Amniotic epithelial cell (primary cell): ENCODE data around the gene MAPRE2.
"Not testable (repeated sequence)": the region's sequence is repeated elsewhere in the genome, so short reads cannot be mapped to it uniquely, and the experiment has no call there.

Experiments
- DNase-seq: peaks from one replicate; pipeline ENCODE4 v3.0.0-alpha.2; 2010; ENCODE audit warnings: low read depth

MAPRE2 gene

DNA sequence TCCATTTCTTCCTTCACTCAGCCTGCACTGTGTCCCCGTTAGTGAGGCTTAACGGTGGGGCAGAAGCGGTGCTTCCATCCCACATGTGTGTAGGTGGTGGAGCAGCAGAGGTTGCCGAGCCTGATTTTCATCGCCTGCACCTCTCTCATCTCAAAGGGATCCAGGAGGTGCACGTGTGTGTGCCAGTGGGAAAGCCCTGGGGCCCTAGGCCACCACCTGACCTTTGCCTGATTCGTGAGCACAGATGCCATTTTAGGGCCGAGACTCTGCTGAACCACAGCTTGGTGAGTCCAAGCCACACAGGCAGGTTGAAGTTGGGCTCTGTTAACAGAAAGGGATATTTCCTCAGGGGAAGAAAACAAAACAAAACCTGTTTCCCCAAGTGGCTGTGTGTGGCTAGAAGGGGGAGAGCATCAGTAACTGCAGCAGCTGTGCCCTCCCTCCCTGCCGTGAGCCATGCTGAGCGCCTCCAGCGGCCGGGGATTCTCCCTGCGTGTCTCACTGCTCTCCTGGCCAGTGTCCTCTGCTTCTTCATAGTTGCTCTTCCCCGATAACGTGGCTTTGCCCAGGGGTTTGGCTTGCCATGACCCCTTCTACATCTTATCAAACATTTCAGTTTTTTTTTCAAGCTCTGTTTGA is 81.5 kb downstream of the MAPRE2 start:
- peak; percentile 27 for DNase-seq

DNA sequence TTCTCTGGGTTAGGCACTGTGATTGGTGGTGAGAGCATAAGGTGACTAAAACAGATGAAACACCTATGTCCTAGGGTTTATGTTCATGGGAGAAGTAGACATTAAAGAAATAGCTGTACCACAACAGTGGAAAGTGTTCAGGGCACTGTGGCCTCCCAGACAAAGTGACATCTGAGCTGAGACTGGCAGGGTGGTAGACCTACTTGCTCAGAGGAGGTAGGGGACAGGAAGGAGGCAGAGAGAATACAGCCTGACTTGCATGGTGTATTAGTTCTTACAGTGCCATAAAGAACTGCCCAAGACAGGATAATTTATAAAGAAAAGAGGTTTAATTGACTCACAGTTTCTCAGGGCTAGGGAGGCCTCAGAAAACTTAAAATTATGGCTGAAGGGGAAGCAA is 82.6 kb downstream of the MAPRE2 start:
- DNase-seq = no peak

DNA sequence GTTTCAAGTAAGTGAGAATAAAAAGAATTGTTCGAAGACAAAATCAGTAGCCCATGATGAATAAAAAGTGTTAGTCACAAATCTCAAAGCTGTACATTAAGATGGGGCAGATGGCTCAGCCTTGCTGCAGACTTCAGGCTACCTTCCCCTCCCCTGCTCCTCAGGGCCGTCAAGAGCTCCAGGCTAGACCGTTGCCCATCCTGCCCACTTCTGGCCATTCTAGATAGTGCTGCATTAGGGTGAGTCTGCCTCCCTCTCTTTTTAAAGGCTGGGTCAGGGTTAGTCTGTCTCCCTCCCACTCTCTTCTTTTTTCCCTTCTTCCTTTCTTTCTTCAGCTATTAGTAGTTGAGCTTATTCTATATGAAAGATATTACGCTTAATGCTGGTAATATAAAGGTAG is 86.0 kb downstream of the MAPRE2 start:
- peak; percentile 32 for DNase-seq

DNA sequence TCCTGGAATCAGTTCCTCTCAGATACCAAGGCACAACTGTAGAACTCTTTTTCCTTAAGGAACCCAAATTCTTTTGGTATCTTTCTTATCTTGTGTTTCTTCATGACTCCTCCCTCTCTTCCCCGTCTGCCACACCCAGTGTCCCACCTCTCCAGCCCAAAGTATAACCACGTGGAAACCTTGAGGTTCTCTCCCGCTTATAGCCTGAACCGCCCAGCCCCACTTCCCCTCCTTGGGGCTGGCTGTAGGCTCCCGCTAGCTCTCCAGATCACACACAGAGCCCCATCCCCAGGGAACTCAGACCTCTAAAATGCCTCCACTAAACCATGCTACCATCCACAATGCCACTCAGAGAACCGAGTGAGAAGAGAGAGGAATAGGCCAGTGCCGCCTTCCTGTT is 87.5 kb downstream of the MAPRE2 start:
- DNase-seq = no peak

DNA sequence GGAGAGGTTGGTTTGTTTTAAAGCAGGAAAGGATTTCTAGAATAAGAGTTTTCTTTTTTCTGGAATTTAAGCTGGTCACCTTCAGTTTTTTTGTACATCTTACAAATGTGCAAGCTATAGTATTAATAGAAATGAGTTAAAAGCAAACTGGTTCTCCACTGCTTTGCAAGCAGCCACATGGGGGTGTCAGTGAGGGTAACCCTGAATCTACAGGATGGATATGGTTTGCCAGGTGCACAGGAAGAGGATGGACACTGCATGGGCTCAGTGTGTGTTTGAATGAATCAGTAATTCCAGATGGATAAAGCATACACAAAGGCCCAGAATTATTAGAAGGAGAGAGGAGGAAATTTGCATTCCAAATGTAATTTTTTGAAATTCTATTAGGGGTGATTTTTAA is 89.0 kb downstream of the MAPRE2 start:
- no peak for DNase-seq

DNA sequence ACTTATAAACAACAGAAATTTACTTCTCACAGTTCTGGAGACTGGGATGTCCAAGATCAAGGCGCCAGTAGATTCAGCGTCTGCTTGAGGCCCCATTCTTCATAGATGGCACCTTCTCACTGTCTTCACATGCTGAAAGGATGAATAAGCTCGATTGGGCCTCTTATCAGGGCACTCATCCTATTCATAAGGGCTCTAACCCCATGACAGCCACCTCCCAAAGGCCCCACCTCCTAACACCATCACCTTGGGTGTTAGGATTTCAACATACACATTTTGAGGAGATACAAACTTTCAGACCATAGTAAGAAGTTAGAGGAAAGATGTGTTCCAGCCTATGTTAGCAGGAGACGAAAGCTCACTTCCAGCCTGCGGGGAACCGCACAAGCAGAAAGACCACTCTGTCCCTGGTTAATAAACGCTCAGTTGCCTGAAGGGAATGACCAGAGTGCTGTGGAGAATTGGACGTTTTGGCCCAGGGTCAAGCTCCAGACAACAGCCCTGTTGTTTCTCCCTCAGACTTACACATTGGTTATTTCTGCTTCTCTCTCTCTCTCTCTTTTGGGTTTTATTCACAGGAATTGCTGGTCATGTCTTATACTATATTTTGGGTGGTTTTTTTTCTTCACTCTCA is 90.3 kb downstream of the MAPRE2 start:
- DNase-seq = no peak

DNA sequence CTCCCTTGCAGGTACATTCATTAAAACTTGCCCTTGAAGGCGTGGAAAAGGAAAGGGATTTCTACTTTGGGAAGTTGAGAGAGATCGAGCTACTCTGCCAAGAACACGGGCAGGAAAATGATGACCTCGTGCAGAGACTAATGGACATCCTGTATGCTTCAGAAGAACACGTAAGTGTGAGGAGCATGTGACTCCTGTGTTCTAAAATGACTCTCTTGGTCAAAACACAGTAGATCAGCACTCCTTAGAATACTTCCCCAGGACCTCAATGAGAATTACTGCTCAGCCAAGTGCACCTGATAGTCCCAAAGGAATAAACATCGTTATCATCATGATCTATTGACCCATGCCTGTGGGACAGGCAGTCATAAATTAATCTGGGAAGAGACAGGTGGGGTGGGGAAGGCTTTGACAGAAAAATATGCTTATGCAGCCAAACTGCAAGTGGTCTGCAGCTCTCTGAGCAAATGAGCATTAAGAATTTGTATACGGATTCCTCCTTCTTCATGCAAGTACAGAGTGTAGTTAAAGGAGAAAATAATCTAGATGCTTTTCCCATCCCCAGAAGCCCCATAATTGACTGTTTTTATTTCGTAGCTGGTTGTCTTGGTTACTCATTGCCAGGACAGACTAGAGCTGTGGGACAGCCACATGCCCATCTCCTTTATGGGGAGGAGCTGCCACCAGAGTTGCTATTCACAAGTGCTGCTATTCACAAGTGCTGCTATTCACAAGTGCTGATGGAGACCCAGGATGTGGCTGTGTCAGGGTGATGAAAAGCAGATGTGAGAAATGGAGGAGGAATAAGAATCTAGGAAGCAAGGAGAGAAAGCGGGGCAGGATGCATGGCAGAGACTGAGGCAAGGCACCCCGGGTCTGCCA is 91.0 kb downstream of the MAPRE2 start:
- DNase-seq = peak; percentile 18

DNA sequence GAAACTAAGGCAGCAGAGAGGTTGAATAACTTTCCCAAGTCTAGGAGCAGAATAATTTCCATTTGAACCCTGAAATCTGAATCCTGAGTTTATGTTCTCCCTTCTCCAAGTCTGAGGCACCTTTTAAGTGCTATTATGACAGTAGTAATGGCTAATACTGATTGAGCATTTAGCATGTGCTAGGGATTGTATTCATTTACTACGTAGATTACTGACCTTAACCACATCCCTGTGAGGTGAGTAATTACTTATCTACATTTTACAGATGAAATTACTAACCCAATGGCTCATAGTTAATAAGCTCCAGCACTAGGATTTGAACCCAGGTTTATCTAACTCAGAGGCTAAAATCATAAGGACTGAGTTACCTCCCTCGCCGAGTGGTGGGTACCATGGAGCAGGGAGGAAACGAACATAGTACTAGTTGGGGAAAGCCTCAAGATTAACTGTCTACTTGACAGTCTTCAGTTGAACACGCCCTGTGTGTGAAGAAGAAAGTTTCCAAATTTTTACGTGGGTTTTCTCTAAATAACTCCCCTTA is 93.0 kb downstream of the MAPRE2 start:
- no peak for DNase-seq

DNA sequence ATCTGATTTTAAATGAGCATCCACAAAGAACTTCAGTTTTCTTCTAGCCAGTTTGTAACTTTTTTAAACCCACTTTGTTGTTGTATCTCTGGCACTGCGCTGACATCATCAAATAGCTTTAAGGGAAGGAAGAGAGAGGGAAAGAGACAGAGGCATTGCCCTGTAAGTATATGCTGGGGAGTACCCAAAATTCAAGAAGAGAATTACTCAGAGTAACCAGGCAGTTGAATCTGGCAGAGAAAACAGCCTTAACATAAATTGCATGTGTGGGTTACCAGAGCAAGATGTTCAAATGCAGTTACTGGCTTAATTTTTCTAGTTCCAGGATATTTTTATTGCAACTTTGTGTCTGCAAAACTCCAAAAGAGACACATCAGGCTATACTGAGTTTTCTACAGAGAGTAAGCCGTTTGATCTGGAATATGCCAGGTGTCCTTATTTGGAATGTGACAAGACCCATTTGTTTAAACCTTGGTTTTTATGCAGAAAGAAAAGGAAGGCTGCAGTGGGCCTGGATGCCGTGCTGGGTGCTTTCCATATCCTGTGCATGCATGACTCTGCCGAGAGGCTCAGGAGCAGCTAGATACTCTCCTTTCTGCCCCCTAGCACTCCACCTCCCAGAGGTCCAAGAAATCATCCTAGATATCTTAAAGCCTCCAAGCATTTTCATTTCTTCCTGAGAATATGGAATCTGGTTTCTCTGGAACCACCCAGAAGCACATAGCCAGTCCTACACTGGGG is 93.7 kb downstream of the MAPRE2 start:
- no peak for DNase-seq

DNA sequence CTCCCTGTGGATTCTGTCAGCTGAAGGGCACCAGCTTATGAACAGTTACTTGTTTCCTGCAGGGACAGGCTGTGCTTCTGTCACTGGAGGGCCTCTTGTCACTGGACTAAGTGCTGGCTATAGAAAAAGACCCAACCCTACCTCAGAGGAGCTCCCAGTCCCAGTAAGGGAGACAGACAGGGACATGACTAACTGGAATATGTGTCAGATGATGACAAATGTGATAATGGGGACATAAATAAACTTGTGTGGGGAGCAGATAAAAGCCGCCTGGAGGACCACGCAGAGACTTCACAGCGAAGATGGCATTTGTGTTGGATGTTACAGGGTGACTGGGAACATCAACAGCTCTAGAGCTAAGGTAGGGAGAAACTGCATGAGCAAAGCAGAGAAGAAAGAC is 95.0 kb downstream of the MAPRE2 start:
- no peak for DNase-seq

DNA sequence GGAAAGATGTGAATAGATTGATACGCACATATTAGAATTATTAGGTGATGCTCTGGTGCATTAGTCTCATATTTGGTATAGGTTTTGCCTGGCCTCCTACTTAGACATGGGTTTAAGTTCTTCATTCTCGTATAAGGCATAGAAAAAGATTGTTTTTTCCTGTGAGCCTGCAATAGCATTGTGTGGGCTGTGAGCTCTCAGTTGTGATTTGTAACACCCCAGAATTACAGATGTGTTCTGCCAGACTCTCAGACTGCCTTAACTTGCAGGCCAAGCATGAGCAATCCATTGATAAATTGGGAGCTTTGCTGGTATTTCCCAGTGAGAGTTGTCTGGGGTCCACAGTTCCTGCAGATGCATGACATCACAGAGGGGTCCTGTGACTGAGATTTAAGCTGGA is 95.7 kb downstream of the MAPRE2 start:
- DNase-seq = no peak

DNA sequence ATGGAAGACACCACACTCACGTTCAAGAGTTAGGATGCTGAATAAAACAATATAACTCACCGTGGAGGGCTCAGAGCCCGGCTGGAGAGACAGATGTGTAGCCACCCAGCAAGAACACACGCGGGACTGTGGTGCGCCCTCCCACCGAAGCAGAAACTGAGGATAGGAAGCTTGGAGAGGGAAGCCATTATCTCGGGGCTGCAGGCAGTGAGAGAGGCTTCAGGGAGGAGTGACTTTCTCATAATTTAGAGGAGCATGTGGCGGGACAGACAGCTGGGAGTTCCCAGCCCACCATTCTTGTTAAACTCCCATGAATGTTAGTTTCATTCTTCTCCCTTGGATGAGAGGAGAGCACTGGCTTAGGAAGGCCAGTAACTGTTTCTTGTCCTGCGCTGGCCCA is 96.4 kb downstream of the MAPRE2 start:
- no peak for DNase-seq

DNA sequence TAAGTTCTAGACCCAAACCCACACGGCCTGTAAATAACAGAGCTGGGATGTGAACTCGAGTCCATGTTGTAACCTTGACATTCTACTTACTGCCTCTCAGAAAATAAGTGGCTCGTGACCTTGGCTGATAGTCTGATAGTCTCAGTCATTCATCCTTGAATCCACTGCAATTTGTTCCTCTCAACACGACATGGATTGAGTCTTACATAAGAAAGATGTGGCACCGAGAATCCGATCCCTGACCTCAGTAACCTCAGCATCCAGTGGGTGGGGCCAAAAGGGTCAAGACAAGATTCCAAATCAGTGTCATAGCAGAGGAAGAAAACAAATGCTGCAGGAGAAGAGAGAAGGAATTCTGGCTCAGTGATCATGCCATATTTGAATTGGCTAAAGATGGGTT is 97.6 kb downstream of the MAPRE2 start:
- no peak for DNase-seq

DNA sequence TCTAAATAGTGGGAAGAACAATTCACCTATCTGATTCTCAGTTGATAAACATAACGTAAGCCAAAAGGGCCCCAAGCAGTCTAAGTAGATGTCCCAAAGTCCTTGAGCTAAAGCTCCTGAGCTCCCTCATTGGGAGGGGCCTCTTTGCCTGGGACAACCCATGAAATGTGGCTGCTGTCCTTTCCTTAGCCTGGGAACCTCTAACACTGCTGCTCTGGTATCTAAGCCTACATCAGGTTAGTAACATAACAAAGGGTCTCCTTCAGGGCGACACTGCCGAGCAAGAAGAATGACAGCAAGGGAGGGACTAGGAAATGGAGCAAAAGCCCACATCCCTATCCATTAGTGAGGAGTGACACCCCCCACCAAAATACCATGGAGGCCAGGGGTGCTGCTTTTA is 98.3 kb downstream of the MAPRE2 start:
- no peak for DNase-seq

DNA sequence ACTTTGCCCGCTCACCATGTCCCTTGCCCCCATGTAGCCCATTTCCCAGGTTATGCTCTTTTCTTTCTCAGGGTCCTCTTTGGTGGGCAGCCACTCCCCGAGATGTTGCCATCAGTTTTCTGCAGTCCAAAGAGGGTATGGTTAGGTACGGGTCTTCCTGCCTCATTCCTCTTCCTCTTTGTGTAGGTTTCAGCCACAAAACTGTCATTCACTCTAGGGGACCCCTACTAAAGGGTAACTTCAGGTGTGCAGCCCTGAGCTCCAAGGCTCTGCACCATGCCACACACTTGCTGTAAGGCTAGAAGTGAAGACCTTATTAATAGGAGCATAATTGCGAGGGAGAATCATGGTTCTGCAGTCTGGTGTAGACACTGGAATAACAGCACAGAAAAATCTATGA is 99.9 kb downstream of the MAPRE2 start:
- DNase-seq = no peak

DNA sequence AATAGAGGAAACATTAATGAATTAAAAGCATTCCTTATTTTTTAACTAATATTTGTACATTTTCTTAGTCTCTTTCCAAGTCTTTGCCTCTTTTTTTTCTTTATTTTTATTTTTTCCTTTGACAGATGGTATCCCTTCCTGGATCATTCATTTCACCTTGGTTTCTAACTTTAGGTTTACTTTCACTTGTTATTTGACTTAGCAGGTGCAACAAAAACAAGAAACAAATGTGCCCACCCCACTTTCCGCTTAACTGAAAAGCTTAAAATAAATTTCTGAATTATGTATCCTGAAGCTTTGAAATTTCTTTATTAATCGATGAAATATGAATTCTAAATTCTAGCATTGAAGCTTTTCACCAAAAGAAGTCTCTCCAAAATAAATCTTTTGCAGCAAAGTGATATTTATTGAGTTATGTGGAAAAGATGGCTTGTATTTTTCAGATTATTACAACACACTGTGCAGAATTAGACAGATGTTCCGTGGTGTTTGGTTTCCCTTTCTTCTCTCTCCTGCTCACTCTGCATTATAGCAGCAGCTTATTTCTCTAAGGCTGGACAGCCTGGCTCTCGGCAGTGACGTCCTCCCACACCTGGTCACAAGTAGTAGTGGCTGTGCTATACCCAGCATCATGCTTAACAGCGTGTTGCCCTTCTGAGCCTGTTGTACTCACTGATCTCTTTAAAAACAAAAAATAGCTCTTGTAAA is 100.5 kb downstream of the MAPRE2 start:
- no peak for DNase-seq

DNA sequence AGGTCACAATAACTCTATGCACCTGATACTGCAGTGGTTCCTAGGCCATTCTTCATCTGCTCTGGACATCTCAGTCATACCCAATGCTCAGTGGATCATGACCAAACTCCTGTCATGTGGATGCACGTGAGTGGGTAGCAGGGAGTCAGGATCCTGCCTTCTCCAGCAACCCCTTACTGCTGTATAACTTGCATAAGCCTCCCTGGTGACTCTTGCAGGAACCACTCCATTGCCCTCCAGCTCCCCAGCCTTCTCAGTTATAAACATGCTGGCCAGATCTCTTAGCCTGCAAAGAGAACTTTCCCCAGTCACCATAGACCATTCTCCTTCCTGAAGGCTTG is 101.0 kb downstream of the MAPRE2 start:
- no peak for DNase-seq

DNA sequence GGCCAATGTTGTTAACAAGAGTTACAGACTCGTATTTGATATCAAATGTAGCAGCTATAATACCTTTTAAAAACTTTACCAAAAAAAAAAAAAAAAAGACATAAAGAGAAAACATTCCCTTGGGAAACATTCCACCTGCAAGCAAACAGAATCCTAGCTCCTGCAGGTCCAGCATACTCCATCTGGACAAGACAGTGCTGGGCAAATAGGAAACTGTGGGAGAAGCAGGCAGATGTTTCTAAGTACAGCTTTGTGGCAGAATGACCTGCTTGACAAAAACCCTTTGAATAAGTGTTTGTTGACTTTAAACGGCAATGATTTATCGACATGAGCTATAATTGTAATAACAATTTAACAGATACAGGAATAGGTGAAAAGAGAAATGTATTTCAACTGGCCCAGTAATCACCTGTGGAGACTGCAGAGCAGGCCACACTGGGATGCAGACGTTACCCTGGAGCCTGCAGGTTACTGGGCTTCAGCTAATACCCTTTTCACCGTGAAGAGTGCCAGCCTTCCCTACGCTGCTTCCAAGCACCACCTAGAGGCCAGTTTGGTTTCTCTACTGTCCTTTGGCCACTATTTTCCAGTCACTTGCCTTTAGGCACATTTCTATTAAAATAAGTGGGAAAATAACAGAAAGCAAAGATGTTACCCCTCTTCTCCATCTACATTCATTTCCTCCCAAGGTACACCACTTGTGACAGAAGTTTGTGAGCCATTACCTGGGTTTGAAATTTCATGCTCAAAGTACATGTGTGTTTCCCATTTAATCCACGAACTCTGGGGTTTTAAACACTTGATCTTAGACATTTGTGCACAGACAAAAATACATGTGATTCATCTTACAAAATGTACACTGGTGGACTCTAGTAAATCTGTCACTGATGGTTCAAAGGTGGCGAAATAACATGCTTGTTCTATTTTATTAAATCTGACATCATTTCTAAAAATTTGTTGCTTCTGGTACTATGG is 102.7 kb downstream of the MAPRE2 start:
- DNase-seq = peak; percentile 52

DNA sequence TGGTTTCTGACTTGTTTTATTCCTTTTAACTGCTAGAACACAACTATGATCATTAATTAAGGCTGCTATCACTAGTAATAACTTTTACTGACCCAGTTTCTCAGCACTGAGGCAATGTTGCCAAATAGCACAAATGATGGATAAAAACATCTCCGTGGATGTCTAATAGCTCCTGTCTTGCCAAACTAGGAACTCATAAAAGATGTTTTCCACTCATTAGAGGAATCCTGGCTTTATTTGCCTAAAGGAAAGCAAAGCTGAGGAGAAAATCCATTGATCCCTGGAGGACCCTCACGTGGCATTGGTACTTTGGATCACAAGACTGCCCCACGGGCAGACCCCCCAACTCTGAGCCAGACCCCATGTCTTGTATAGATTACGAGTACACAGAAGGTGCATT is 103.5 kb downstream of the MAPRE2 start:
- peak; percentile 38 for DNase-seq

DNA sequence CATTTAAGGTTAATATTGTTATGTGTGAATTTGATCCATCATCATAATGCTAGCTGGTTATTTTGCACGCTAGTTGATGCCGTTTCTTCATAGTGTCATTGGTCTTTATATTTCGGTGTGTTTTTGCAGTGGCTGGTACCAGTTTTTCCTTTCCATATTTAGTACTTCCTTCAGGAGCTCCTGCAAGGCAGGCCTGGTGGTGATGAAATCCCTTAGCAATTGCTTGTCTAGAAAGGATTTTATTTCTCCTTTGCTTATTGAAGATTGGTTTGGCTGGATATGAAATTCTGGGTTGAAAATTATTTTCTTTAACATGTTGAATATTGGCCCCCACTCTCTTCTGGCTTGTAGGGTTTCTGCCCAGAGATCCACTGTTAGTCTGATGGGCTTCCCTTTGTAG is 109.0 kb downstream of the MAPRE2 start:
- DNase-seq = not testable (repeated sequence)
